Skin of body (tissue), 2 donors: ENCODE data around the gene TACC2. TPM values are rescaled to one million over a fixed set of nuclear protein-coding genes. Genes with fewer than 3 reads are reported as not detected.

ENCODE experiments used
- DNase-seq: peaks from one replicate; lab custom pipeline; 2025; lab: John Stamatoyannopoulos, UW
- total RNA-seq: library from RNA; depleted of rRNA; stranded (reverse); fragments of >200 nt; gene quantifications from one replicate; pipeline ENCODE4 v1.2.3, GENCODE V29; 2014

Gene TACC2
- total RNA-seq, 1 donor from 2014 or later, result 40.2 TPM

DNA sequence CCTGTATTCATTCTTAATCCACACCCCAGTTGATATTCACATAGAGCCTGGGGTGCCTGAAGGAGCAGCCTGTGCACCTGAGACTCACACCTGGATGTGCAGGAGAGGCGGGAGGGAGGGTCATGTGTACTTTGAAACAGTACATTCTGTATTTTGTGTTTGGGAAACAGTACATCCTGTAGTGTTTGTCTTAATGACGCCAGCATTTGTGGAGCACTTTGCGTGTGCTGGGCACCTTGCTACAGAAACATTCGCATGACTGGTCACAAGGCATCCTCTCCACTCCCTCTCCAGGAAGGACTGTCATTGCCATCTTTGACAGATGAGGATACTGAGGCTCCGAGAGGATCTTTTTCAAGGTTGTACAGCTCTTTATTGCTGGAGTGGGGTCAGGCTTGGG, 132.1 kb downstream of the TACC2 start:
- DNase-seq, result no peak

DNA sequence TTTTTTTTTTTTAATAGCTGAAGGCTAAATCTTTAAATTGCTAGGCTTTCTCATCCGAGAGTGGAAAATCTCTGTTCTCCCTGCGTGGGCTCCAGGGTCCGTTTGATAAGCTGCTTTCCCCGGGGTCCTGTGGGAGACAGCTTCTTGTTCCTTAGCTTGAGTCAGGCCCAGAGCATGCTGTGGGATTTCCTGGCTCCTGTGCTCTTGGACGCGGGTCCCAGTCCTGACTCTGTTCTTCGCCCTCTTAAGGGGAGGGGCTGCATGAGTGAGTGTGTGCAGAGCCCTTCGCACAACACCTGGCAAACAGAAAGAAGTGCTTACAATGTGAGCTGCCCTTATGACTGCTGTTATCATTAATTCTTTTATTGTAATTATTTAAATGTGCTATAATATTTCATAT, 133.5 kb downstream of the TACC2 start:
- no peak for DNase-seq

DNA sequence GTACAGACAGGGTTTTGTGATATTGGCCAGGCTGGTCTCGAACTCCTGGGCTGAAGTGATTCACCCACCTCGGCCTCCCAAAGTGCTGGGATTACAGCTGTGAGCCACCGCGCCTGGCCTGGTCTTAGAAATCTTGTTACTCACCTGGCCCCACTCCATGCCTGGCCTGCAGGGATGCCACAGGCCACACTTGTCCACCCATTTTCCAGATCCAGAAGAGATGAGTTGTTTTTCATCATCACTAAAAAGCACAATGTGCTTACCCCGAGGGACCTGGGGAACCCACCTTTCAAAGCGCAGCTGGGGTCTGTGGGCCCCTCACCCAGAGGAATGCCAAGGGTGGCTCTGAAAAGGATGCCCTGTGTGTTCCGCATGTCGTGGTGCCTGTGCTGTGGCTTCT, 134.2 kb downstream of the TACC2 start:
- DNase-seq, result no peak

DNA sequence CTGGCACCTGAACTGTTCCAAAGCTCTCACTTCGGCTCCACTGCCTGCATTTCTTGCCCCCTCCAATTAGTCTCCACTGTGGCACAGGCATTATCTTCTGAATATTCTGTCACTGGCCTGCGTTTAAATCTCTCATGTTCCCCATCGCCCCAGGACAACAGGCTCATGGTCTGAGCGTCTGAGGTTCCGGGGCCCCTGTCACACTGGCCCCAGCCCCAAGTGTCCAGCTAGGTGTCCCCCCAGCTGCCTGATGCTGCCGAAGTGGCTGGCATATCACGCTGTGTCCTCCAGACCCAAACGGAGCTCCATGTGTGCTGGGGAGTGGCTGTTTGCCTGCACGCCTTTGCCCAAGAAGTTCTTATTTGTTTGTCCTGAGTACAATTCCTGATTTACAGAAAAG, 135.4 kb downstream of the TACC2 start:
- no peak for DNase-seq

- DNase-seq, result no peak
Observed at GRCh38 chr10:122124808-122125207, 135.8 kb downstream of the TACC2 start.

DNA sequence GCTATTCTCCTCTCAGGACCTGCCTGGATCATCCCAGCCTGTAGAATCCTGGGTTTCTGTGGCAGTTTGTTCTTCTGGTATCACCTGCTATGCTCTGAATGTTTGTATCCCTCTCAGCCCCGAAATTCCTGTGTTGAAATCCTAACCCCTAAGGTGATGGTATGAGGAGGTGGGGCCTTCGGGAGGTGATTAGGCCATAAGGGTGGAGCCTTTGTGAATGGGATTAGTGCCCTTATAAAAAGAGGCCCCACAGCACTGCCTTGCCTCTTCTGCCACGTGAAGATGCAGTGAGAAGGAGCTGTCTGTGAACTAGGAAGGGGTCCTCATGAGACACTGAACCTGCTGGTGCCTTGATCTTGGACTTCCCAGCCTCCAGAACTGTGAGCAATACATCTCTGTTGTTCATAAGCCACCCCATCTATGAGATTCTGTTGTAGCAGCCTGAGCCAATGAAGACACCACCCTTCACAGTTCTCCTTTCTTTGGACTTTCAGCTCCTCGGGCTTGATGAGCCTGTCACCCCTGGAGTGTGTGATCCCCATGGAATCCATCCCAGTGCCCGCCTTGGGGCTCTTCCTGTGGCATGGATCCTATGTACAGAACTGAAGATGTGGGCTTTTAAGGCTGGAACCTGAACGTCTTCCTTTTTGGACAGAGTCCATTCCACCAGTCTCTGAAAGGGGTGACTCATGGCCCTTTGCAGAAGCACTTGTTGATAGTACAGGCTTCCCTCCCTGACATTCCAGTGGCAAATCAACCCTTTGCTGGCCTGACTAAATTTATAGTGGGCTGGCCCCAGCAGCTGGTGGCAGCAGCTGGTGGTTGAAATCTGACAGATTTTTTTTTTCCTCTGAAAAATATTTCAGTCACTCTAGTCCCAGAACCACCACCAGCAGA, 138.0 kb downstream of the TACC2 start:
- DNase-seq, result no peak

DNA sequence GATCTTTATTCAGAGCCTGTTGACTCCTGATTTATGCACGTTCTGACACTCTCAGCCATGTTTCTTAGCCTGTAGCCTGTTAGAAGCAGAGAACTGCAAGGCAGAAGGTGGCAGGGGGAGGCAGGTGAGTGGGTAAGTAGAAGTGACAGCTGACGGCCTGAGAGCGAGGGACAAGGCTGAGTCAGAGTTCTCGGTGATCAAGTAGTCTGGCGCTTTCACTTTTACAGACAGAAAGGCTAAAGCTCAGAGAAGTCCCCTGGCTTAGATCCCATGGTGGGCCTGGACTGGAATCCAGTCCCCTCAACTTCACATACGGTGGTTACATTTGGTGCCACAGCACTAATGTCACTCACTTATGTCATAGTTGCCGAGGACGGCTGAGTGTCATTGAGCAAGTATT, 139.0 kb downstream of the TACC2 start:
- no peak for DNase-seq

DNA sequence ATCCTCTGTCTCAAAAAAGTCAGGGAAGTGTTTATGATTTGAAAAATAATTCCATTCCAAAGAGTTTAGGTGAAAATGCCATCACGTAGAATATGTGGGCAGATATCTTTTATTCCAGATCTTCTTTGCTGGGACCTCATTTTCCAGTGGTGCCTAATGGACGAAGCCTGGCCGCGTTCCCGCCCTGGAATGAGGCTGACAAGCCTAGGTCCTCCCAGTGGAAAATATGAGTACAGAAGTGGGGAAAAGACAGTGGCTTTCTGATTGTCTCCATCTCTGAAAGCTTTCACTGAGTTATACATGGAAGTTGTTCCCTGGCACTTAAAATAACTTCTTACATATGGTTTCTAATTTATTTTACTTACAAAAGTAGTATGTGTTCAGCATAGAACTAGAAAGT, 139.4 kb downstream of the TACC2 start:
- DNase-seq, result peak; percentile 34

- no peak for DNase-seq
Observed at GRCh38 chr10:122130474-122131110, 141.6 kb downstream of the TACC2 start.

- DNase-seq, result no peak
Observed at GRCh38 chr10:122132331-122132755, 143.4 kb downstream of the TACC2 start.

DNA sequence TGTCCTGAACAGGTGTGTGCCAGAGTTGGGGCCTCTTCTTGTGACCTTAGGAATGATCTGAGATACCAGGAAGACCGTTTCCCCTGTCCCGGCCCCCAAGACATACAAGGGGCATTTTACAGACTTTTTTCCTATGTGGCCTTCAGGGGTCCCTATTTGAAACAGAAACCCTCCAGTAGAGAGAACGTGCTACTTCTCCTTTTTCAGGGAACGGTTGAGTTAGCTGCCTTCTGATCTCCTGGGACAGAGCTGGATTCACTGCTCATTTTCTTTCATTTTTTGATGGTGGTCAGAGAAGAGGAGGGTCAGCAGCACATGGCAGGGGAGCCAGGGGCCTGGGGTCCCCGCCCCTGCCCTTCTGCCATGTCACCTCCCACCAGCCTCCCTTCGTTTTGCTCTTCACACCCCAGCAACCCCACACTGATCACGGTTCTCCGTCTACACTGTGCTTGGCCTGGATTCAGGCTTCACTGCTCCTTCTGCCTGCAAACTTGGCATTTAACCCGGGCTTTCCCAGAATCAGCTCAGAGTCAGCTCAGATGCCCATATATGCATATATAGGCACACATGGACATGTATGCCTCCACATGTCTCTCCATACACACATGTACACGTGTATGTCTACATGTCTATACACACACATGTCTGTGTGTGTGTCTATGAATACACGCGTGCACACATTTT, 144.1 kb downstream of the TACC2 start:
- no peak for DNase-seq

GRCh38 chr10:122135251-122136025, 146.5 kb downstream of the TACC2 start:
- no peak for DNase-seq

GRCh38 chr10:122138831-122139625, 150.1 kb downstream of the TACC2 start:
- no peak for DNase-seq

- no peak for DNase-seq
Observed at GRCh38 chr10:122139627-122140170, 150.7 kb downstream of the TACC2 start.

GRCh38 chr10:122140461-122140902, 151.5 kb downstream of the TACC2 start:
- DNase-seq, result no peak

- DNase-seq, result peak; percentile 33
Observed at GRCh38 chr10:122140941-122141623, 152.1 kb downstream of the TACC2 start.

- DNase-seq, result no peak
Observed at GRCh38 chr10:122141821-122142640, 153.1 kb downstream of the TACC2 start.

DNA sequence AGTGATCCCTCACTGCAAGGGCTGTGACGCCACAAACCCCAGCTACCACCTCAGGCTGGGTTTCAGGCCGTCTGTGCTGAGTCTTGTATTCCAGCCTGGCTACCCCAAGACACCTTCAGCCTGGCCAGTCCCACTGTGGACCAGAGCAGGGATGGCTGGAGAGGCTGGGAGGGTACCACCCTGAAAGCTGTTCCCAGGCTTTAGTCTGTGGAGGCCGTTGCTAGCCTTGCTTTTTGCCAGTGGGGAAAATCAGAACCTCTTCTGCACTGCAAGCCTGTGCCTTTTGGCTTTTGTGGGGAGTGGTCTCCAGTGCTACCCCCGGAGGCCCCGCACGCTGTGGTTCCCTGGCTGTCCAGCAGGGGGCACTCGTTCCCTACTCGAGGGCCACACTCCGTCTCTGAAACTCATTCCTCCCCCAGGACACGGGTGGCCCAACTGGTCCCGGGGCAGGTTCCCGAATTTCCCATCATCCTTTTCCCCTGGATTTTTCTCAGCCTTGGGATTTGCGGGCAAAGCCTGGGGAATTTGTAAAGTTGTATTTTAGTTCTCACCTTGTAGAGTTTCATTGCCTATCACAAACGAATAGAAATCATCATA, 153.8 kb downstream of the TACC2 start:
- DNase-seq, result no peak
